LNCAP (cell line): ENCODE measurements around the gene MALRD1.

ENCODE experiments used
- TF ChIP-seq, protein P1 (sequence below): fragments of 450-650 bp; IDR thresholded peaks from 2 replicates; pipeline ENCODE4 v1.5.1; 2017; ENCODE audit warnings: mild to moderate bottlenecking

MALRD1 gene

DNA sequence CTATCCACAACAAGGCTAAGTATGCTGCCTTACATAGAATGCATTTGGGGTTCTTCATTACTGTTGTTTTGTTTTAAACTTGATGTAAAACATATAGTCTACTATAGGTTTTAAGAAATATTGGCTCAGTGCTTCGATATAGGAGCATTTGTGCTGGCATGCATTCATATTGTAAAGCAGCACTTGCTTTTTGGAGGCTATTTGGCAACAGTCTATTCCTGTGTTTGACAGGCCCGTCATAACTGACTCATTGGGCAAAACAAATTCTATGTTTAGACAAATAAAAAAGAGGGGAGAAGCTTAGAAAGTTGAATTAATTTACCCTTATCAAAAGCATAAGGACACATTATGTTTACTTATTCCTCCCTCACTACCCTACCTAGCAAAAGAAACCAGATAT, 729.2 kb downstream of the MALRD1 start:
- TF ChIP-seq, protein P1, sequence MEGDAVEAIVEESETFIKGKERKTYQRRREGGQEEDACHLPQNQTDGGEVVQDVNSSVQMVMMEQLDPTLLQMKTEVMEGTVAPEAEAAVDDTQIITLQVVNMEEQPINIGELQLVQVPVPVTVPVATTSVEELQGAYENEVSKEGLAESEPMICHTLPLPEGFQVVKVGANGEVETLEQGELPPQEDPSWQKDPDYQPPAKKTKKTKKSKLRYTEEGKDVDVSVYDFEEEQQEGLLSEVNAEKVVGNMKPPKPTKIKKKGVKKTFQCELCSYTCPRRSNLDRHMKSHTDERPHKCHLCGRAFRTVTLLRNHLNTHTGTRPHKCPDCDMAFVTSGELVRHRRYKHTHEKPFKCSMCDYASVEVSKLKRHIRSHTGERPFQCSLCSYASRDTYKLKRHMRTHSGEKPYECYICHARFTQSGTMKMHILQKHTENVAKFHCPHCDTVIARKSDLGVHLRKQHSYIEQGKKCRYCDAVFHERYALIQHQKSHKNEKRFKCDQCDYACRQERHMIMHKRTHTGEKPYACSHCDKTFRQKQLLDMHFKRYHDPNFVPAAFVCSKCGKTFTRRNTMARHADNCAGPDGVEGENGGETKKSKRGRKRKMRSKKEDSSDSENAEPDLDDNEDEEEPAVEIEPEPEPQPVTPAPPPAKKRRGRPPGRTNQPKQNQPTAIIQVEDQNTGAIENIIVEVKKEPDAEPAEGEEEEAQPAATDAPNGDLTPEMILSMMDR = no peak

DNA sequence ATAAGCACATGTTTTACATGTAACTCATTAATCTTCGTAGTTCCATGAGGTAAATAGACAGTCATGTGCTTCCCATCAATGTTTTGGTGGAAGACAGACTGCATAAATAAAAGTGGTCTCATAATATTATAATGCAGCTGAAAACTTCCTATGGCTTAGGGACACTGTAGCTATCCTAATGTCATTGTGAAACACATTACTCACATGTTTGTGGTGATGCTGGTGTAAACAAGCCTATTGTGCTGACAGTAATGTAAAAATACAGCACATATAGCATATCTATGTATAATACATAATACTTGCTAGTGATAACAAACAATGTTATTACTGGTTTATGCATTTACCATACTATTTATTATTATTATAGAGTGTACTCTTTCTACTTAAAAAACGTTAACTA, 730.4 kb downstream of the MALRD1 start:
- TF ChIP-seq, protein P1 = no peak

DNA sequence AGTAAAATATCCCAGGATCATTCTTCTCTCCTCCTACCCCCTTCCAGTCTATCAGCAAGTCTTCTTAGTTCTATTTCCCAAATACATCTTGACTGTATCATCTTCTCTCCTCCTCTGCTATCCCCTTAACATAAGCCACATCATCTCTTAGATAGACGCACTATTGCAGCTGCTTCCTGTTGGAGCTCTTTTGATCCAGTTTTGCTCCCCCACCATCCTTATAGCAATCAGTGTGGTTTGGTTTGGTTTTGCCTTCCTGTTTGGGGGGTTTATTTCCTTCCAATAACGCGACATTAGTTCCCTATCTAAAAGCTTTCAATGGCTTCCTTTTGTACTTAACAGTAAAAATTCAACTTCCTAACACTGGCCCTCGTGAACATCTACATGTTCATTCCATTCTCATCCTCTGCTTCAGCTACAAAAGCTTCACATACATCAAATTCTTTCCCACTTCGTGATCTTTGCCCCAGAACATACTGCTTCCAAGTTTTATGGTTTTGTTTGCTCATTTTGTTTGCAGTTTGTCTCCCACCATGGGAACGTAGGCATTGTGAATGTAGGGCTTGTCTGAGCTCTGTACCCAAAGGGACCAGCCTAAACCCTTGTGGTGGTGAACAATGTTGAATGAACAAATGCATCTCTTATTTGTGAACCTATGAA, 734.0 kb downstream of the MALRD1 start:
- TF ChIP-seq, protein P1 = no peak

DNA sequence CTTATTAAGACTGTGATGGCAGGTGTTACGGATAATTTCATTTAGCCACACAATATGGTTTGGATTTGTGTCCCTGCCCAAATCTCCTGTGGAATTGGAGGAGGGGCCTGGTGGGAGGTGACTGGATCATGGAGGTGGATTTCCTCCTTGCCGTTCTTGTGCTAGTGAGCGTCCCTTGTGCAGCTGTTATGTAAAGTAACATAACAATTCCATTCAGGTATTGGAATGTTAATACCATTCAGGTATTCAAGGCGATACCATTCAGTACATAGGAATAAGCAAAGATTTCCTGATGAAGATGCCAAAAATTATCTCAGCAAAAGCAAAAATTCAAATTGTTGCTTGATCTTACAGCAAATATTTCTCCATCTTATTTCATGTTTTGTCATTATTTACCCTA, 735.1 kb downstream of the MALRD1 start:
- TF ChIP-seq, protein P1 = no peak
